ENCODE measurements around the gene LYRM1.

GRCh38 chr16:20886320-20886719, 14.3 kb upstream of the LYRM1 start:
- TF ChIP-seq CTCF (IDR thresholded peaks at IDR 0.05) = no peak
- TF ChIP-seq FOXM1 (IDR thresholded peaks at IDR 0.05; ENCODE audit: low read depth) = no peak
- TF ChIP-seq USF2 (IDR thresholded peaks at IDR 0.05; ENCODE audit: borderline replicate concordance, low read depth, low read length) = no peak
